ENCODE data around the gene KIF25.

KIF25 gene

GRCh38 chr6:168056892-168057527, 59.5 kb downstream of the KIF25 start:
- no peak for TF ChIP-seq CTCF (IDR thresholded peaks at IDR 0.05; ENCODE audit: insufficient read depth, low read depth, low read length, missing control alignments)
- H3K4me3 ChIP-seq (ENCODE audit: low read depth, low read length): no peak overlapping the region
- DNase-seq (ENCODE audit: low read depth): no peak

GRCh38 chr6:168057836-168058235, 60.4 kb downstream of the KIF25 start:
- no peak for TF ChIP-seq CTCF (IDR thresholded peaks at IDR 0.05; ENCODE audit: insufficient read depth, low read depth, low read length, missing control alignments)
- H3K4me3 ChIP-seq (ENCODE audit: low read depth, low read length): no peak overlapping the region
- no peak for DNase-seq (ENCODE audit: low read depth)

- H3K4me3 ChIP-seq (ENCODE audit: low read depth, low read length): no peak overlapping the region
- no peak for TF ChIP-seq CTCF (IDR thresholded peaks at IDR 0.05; ENCODE audit: insufficient read depth, low read depth, low read length, missing control alignments)
- no peak for DNase-seq (ENCODE audit: low read depth)
Observed at GRCh38 chr6:168058691-168059551, 61.5 kb downstream of the KIF25 start.

- H3K4me3 ChIP-seq (ENCODE audit: low read depth, low read length): no peak overlapping the region
- DNase-seq (ENCODE audit: low read depth): no peak
- no peak for TF ChIP-seq CTCF (IDR thresholded peaks at IDR 0.05; ENCODE audit: insufficient read depth, low read depth, low read length, missing control alignments)
Observed at GRCh38 chr6:168060521-168060931, 63.1 kb downstream of the KIF25 start.

GRCh38 chr6:168061269-168062210, 64.1 kb downstream of the KIF25 start:
- no peak overlapping the region for H3K4me3 ChIP-seq (ENCODE audit: low read depth, low read length)
- no peak for DNase-seq (ENCODE audit: low read depth)
- no peak for TF ChIP-seq CTCF (IDR thresholded peaks at IDR 0.05; ENCODE audit: insufficient read depth, low read depth, low read length, missing control alignments)

- H3K4me3 ChIP-seq (ENCODE audit: low read depth, low read length): no peak overlapping the region
- DNase-seq (ENCODE audit: low read depth): no peak
- no peak for TF ChIP-seq CTCF (IDR thresholded peaks at IDR 0.05; ENCODE audit: insufficient read depth, low read depth, low read length, missing control alignments)
Observed at GRCh38 chr6:168062346-168063289, 65.1 kb downstream of the KIF25 start.

All from GM12865 (cell line).